NCI-H1436 (cell line): Measurements from ENCODE around the gene PHLPP1.
"Not testable (repeated sequence)": the region's sequence is repeated elsewhere in the genome, so short reads cannot be mapped to it uniquely, and the experiment has no call there.

Experiments used
- DNase-seq: peaks from one replicate; lab custom pipeline; 2025; lab: John Stamatoyannopoulos, UW

Gene PHLPP1

GRCh38 chr18:62894681-62895390 is 179.5 kb downstream of the PHLPP1 start:
- DNase-seq: no peak

GRCh38 chr18:62897153-62897552 is 181.8 kb downstream of the PHLPP1 start:
- no peak for DNase-seq

GRCh38 chr18:62898359-62898758 is 183.0 kb downstream of the PHLPP1 start:
- no peak for DNase-seq

GRCh38 chr18:62899534-62899933 is 184.2 kb downstream of the PHLPP1 start:
- no peak for DNase-seq

- no peak for DNase-seq
Observed at GRCh38 chr18:62900132-62900883, 185.0 kb downstream of the PHLPP1 start.

GRCh38 chr18:62902776-62903175 is 187.4 kb downstream of the PHLPP1 start:
- DNase-seq: no peak

- no peak for DNase-seq
Observed at GRCh38 chr18:62904396-62905285, 189.3 kb downstream of the PHLPP1 start.

GRCh38 chr18:62912885-62913284 is 197.5 kb downstream of the PHLPP1 start:
- DNase-seq: no peak

GRCh38 chr18:62913824-62914223 is 198.5 kb downstream of the PHLPP1 start:
- not testable (repeated sequence) for DNase-seq

- no peak for DNase-seq
Observed at GRCh38 chr18:62914871-62915392, 199.6 kb downstream of the PHLPP1 start.

GRCh38 chr18:62918361-62918760 is 203.0 kb downstream of the PHLPP1 start:
- DNase-seq: no peak

GRCh38 chr18:62919109-62919838 is 203.9 kb downstream of the PHLPP1 start:
- no peak for DNase-seq

GRCh38 chr18:62925031-62925688 is 209.8 kb downstream of the PHLPP1 start:
- DNase-seq: no peak

GRCh38 chr18:62928326-62928725 is 213.0 kb downstream of the PHLPP1 start:
- DNase-seq: no peak

GRCh38 chr18:62933261-62933887 is 218.0 kb downstream of the PHLPP1 start:
- no peak for DNase-seq

- no peak for DNase-seq
Observed at GRCh38 chr18:62935994-62936393, 220.7 kb downstream of the PHLPP1 start.

GRCh38 chr18:62937065-62937464 is 221.7 kb downstream of the PHLPP1 start:
- no peak for DNase-seq

- DNase-seq: no peak
Observed at GRCh38 chr18:62938006-62938405, 222.7 kb downstream of the PHLPP1 start.

GRCh38 chr18:62938487-62938886 is 223.1 kb downstream of the PHLPP1 start:
- DNase-seq: no peak

- DNase-seq: no peak
Observed at GRCh38 chr18:62939433-62939832, 224.1 kb downstream of the PHLPP1 start.

GRCh38 chr18:62939926-62940325 is 224.6 kb downstream of the PHLPP1 start:
- no peak for DNase-seq
